Mesothelial cell of epicardium (in vitro differentiated cells): Measurements from ENCODE around the gene MYL12A. TPM values are rescaled to one million over a fixed set of nuclear protein-coding genes. Genes with fewer than 3 reads are reported as not detected.

ENCODE experiments used
- DNase-seq, 2 experiments: peaks; one replicate each; pipeline ENCODE4 v3.0.0; 2021; ENCODE audit warnings: low spot score in 2 of 2; ENCODE audit not compliant: unreplicated experiment in 2 of 2
- H3K27ac Mint-ChIP-seq: 2 replicates; pipeline ENCODE4 v1.8.0; 2021; ENCODE audit warnings: mixed read lengths
- H3K27me3 Mint-ChIP-seq: 2 replicates; pipeline ENCODE4 v1.8.0; 2021; ENCODE audit warnings: low read depth, mixed read lengths
- H3K36me3 Mint-ChIP-seq: 2 replicates; pipeline ENCODE4 v1.8.0; 2021; ENCODE audit warnings: mixed read lengths
- H3K4me1 Mint-ChIP-seq: 2 replicates; pipeline ENCODE4 v1.8.0; 2021; ENCODE audit warnings: mixed read lengths
- H3K4me3 Mint-ChIP-seq: 2 replicates; pipeline ENCODE4 v1.8.0; 2021; ENCODE audit warnings: mild to moderate bottlenecking, moderate library complexity, mixed read lengths
- H3K9me3 Mint-ChIP-seq: 2 replicates; pipeline ENCODE4 v1.8.0; 2021; ENCODE audit warnings: mixed read lengths
- total RNA-seq: library from RNA; stranded (reverse); gene quantifications from 3 replicates; pipeline ENCODE4 v1.2.1, GENCODE V29; 2021
- TF ChIP-seq, protein P1 (sequence below): fragments of 200-600 bp; sonication (generic); IDR thresholded peaks from one replicate; pipeline ENCODE4 v1.5.0; 2021; ENCODE audit warnings: antibody characterized with exemption; ENCODE audit not compliant: unreplicated experiment

The MYL12A gene
- total RNA-seq, 1 donor from 2014 or later, result 220 TPM

DNA sequence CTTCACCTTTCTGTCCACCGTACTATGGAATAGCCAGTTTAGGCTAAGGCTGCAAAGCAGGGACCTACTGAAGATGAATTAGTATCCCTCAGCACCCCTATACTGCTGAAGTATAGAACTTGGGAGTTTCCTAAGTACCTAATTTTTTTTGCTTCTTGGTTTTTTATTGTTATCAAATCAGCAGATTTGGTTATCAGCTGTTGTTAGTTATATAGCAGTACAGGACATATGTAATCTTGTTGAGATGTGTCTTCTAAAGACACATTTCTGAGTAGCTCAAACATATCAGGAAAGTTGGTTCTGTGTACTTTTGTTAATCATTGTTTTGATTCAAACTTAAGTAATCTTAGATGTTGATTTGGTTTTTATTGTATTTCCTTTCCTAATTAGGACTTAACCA lies 5.2 kb downstream of the MYL12A start:
- Mint-ChIP-seq H3K36me3 (peaks cover 37% of the 10 kb centered on the region), H3K4me1 (peaks cover 38% of the 10 kb centered on the region), H3K9me3 (no peaks in the 10 kb centered on the region), H3K27me3 (no peaks in the 10 kb centered on the region), H3K27ac (no peak overlapping the region), H3K4me3 (no peak overlapping the region)
- DNase-seq, result no peak
- TF ChIP-seq, protein P1, sequence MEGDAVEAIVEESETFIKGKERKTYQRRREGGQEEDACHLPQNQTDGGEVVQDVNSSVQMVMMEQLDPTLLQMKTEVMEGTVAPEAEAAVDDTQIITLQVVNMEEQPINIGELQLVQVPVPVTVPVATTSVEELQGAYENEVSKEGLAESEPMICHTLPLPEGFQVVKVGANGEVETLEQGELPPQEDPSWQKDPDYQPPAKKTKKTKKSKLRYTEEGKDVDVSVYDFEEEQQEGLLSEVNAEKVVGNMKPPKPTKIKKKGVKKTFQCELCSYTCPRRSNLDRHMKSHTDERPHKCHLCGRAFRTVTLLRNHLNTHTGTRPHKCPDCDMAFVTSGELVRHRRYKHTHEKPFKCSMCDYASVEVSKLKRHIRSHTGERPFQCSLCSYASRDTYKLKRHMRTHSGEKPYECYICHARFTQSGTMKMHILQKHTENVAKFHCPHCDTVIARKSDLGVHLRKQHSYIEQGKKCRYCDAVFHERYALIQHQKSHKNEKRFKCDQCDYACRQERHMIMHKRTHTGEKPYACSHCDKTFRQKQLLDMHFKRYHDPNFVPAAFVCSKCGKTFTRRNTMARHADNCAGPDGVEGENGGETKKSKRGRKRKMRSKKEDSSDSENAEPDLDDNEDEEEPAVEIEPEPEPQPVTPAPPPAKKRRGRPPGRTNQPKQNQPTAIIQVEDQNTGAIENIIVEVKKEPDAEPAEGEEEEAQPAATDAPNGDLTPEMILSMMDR, result no peak

DNA sequence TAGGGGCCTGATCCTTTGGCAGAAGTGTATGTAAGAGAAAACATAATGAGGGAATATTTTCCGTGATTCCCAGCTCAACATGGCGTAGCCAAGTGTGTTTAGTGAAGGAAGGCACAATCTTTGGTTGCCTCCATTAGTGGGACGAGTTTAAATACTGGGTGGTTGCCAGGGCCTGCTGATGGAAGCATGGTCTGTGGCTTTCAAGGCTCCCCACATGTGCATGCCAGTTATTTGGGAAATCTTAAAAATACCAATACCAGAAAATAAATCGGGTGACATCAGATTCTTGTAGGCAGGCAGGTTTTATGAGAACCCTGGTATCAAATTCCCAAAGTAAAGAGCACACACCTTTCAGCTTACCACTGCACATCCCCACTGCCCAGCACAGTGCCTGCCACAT lies 7.1 kb downstream of the MYL12A start:
- no peaks in the 10 kb centered on the region for H3K9me3 Mint-ChIP-seq
- H3K4me3 Mint-ChIP-seq, result no peak overlapping the region
- H3K36me3 Mint-ChIP-seq, result peaks cover 46% of the 10 kb centered on the region
- H3K4me1 Mint-ChIP-seq, result peaks cover 25% of the 10 kb centered on the region
- TF ChIP-seq, protein P1, result no peak
- no peaks in the 10 kb centered on the region for H3K27me3 Mint-ChIP-seq
- DNase-seq, result no peak
- H3K27ac Mint-ChIP-seq, result peak overlapping the region; percentile 51

DNA sequence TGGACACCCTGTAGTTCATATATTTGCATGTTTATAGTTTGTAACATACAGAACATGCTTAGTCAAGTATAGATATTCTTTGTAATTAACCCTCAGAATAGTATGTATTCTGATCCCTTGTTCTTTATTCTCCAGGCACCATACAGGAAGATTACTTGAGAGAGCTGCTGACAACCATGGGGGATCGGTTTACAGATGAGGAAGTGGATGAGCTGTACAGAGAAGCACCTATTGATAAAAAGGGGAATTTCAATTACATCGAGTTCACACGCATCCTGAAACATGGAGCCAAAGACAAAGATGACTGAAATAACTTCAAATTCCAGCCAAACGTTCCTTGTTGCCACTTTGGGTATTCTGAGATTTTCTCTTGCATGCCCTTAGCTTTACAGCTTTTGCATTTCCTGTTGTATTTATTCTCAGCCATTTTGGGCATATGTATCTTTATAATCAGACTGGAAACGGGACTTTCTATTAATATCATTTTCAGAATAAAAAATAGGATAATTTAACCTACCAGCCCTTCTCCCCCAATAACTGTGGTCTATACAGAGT lies 8.1 kb downstream of the MYL12A start:
- TF ChIP-seq, protein P1, result no peak
- DNase-seq, result no peak
- H3K4me1 Mint-ChIP-seq, result peaks cover 23% of the 10 kb centered on the region
- peak overlapping the region; percentile 44 for H3K27ac Mint-ChIP-seq
- peaks cover 46% of the 10 kb centered on the region for H3K36me3 Mint-ChIP-seq
- H3K9me3 Mint-ChIP-seq, result no peaks in the 10 kb centered on the region
- no peaks in the 10 kb centered on the region for H3K27me3 Mint-ChIP-seq
- no peak overlapping the region for H3K4me3 Mint-ChIP-seq

DNA sequence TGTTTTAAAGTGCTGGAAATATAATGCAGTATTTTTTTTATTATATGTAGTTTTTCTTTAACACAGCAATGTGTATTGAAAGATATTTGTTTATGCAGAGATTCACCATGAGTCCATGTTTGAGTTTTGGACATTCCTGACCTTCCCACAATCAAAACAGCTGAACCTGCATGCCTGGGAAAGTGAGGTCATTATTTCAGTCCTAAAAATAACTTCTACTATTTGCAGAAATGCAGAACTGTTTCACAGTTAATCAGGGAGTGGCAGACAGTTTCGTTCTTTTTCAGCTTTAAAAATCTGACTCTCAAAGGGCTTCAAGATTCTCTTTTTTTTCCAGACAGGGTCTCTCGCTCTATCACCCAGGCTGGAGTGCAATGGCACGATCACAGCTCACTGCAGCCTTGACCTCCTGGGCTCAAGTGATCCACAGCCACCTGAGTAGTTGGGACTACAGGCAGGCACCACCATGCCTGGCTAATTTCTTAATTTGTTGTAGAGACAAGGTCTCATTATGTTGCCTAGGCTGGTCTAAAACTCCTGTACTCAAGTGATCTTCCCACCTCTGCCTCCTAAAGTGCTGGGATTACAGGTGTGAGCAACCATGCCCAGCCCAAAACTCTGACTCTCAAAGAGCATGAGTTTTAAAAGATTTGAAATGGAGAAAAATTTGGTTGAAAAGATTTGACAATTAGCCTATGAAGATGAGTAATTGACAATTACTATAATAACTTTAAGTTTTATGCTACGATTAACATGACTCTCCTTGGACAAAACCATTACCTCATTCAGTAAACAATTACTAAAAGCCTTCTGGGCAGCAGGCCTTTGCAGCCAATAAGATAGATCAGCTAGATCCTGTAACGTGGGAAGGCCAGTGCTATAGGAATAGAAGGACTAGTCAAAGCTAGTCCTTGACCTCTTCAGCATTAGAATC lies 9.4 kb downstream of the MYL12A start:
- no peak overlapping the region for H3K4me3 Mint-ChIP-seq
- no peaks in the 10 kb centered on the region for H3K27me3 Mint-ChIP-seq
- no peak for DNase-seq
- H3K36me3 Mint-ChIP-seq, result peaks cover 46% of the 10 kb centered on the region
- peaks cover 22% of the 10 kb centered on the region for H3K4me1 Mint-ChIP-seq
- H3K27ac Mint-ChIP-seq, result peak overlapping the region; percentile 94
- TF ChIP-seq, protein P1, result no peak
- no peaks in the 10 kb centered on the region for H3K9me3 Mint-ChIP-seq

DNA sequence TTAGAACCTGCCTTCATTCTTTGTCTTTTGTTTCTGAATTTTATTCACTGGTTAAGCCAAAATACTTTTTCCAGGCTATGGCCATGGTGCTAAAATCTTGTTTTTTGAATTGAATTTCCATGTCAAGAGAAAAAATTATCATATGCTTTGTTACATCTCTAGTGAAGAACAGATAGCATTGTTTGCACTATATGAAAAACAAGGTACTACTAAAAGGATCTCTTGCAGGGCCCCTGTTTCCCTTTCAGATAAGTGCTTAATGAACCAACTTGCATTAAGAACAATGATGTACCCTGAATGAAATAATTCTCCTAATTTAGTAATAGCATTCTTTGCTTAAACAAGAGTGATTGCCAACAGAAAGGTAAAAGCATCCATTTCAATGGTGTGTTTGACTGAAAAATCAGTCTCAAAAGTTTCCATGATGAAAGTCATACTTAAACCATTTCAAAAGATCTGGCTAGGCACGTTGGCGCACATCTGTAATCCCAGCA lies 10.1 kb downstream of the MYL12A start:
- H3K9me3 Mint-ChIP-seq, result no peaks in the 10 kb centered on the region
- H3K4me1 Mint-ChIP-seq, result peaks cover 19% of the 10 kb centered on the region
- peak overlapping the region; percentile 94 for H3K27ac Mint-ChIP-seq
- H3K4me3 Mint-ChIP-seq, result no peak overlapping the region
- H3K36me3 Mint-ChIP-seq, result peaks cover 46% of the 10 kb centered on the region
- no peak for DNase-seq
- H3K27me3 Mint-ChIP-seq, result no peaks in the 10 kb centered on the region
- TF ChIP-seq, protein P1, result no peak
